GM18508 (cell line): ENCODE measurements around the gene MEG3.

Source experiments
- ATAC-seq: cut with Tn5 transposase; IDR thresholded peaks from one replicate; pipeline ENCODE4 v1.9.1; 2021; ENCODE audit warnings: moderate number of reproducible peaks; ENCODE audit not compliant: insufficient read depth, unreplicated experiment

MEG3 gene

GRCh38 chr14:100827101-100828021, 1.4 kb downstream of the MEG3 start:
- ATAC-seq = no peak

GRCh38 chr14:100828031-100828769, 2.3 kb downstream of the MEG3 start:
- ATAC-seq = no peak

- no peak for ATAC-seq
Observed at GRCh38 chr14:100830681-100831080, 4.8 kb downstream of the MEG3 start.

GRCh38 chr14:100832311-100832960, 6.5 kb downstream of the MEG3 start:
- no peak for ATAC-seq

- no peak for ATAC-seq
Observed at GRCh38 chr14:100834082-100834793, 8.3 kb downstream of the MEG3 start.

- no peak for ATAC-seq
Observed at GRCh38 chr14:100834794-100835547, 9.1 kb downstream of the MEG3 start.

- ATAC-seq = no peak
Observed at GRCh38 chr14:100835548-100836310, 9.8 kb downstream of the MEG3 start.

- ATAC-seq = no peak
Observed at GRCh38 chr14:100836311-100836805, 10.4 kb downstream of the MEG3 start.

- no peak for ATAC-seq
Observed at GRCh38 chr14:100836941-100837804, 11.3 kb downstream of the MEG3 start.

- no peak for ATAC-seq
Observed at GRCh38 chr14:100837805-100838350, 12.0 kb downstream of the MEG3 start.

- ATAC-seq = no peak
Observed at GRCh38 chr14:100838493-100839314, 12.8 kb downstream of the MEG3 start.

- ATAC-seq = no peak
Observed at GRCh38 chr14:100839315-100839585, 13.3 kb downstream of the MEG3 start.

GRCh38 chr14:100839681-100840111, 13.8 kb downstream of the MEG3 start:
- ATAC-seq = no peak

- ATAC-seq = no peak
Observed at GRCh38 chr14:100840286-100841065, 14.6 kb downstream of the MEG3 start.

- no peak for ATAC-seq
Observed at GRCh38 chr14:100841066-100841760, 15.3 kb downstream of the MEG3 start.
